PFSK-1 (cell line): ENCODE measurements around the gene NEK11.

Experiments
- FOXP2 ChIP-seq: optimal IDR thresholded peaks from 2 replicates; pipeline ENCODE3; 2011; ENCODE audit warnings: borderline replicate concordance, control low read depth, inconsistent platforms; ENCODE audit not compliant: insufficient read depth; ENCODE audit errors: extremely low read length, extremely low read depth
- POLR2AphosphoS5 ChIP-seq: IDR thresholded peaks from 2 replicates; pipeline ENCODE4 v1.6.1; 2012; ENCODE audit warnings: low read depth, mild to moderate bottlenecking, control low read depth, low read length, moderate library complexity
- SIN3A ChIP-seq: IDR thresholded peaks from 2 replicates; pipeline ENCODE4 v1.6.1; 2012; ENCODE audit warnings: mild to moderate bottlenecking, low read length, moderate library complexity, borderline replicate concordance; ENCODE audit not compliant: insufficient read depth
- TAF1 ChIP-seq: IDR thresholded peaks from 2 replicates; pipeline ENCODE4 v1.6.1; 2012; ENCODE audit warnings: low read length, control low read depth, borderline replicate concordance; ENCODE audit not compliant: insufficient read depth
- TF ChIP-seq, protein P1 (sequence below), 2 experiments: IDR thresholded peaks; 2 replicates each; pipeline versions ENCODE4 v1.6.1 to v1.8.0; 2011 to 2012; ENCODE audit warnings: low read depth in 2 of 2, low read length in 2 of 2, control low read depth in 1 of 2, inconsistent platforms in 1 of 2, mild to moderate bottlenecking in 1 of 2, moderate library complexity in 1 of 2; ENCODE audit not compliant: insufficient read depth in 1 of 2

NEK11 gene

DNA sequence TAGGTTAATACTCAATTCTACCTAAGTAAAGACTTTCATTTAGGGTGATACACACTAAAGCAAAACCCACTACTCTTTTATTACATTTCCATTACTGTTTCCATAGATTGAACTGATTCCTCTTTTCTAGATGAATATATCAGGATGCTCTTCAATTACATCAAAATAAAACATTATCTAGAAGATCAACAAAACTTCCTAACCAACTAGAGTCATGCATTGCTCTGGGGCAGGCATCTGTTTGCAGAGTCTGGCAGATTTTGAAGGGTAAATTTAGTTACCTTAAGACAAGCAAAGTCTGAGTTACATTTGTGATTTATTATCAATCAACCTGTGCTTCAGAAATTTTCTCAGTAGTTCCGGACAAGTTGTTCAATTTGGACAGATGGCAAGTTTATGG, 117.1 kb downstream of the NEK11 start:
- TF ChIP-seq, protein P1, sequence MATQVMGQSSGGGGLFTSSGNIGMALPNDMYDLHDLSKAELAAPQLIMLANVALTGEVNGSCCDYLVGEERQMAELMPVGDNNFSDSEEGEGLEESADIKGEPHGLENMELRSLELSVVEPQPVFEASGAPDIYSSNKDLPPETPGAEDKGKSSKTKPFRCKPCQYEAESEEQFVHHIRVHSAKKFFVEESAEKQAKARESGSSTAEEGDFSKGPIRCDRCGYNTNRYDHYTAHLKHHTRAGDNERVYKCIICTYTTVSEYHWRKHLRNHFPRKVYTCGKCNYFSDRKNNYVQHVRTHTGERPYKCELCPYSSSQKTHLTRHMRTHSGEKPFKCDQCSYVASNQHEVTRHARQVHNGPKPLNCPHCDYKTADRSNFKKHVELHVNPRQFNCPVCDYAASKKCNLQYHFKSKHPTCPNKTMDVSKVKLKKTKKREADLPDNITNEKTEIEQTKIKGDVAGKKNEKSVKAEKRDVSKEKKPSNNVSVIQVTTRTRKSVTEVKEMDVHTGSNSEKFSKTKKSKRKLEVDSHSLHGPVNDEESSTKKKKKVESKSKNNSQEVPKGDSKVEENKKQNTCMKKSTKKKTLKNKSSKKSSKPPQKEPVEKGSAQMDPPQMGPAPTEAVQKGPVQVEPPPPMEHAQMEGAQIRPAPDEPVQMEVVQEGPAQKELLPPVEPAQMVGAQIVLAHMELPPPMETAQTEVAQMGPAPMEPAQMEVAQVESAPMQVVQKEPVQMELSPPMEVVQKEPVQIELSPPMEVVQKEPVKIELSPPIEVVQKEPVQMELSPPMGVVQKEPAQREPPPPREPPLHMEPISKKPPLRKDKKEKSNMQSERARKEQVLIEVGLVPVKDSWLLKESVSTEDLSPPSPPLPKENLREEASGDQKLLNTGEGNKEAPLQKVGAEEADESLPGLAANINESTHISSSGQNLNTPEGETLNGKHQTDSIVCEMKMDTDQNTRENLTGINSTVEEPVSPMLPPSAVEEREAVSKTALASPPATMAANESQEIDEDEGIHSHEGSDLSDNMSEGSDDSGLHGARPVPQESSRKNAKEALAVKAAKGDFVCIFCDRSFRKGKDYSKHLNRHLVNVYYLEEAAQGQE (IDR thresholded peaks at IDR 0.05; ENCODE audit: insufficient read depth in 1 of 2, low read depth in 2 of 2, low read length in 2 of 2), result no peak
- TF ChIP-seq SIN3A, result no peak
- TF ChIP-seq POLR2AphosphoS5, result no peak
- TF ChIP-seq TAF1, result no peak
- no peak for TF ChIP-seq FOXP2

DNA sequence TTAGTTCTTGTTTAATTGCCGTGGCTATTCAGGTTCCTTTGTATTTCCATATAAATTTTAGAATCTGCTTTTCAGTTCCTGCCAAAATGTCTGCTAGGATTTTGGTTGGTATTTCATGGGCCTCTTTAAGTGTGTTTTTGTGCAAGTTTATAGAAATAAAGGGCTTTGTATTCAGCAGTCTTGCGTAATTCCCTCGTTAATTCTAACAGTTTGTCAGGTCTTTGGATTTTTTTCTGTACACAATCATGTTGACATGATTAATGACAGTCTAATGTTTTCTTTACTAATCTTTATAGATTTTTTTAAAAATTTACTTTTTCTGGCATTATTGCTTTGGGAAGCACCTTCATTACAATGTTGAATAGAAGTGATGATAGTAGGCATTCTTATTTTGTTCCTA, 120.9 kb downstream of the NEK11 start:
- no peak for TF ChIP-seq TAF1
- TF ChIP-seq SIN3A, result no peak
- no peak for TF ChIP-seq POLR2AphosphoS5
- TF ChIP-seq, protein P1 (IDR thresholded peaks at IDR 0.05; ENCODE audit: insufficient read depth in 1 of 2, low read depth in 2 of 2, low read length in 2 of 2), result no peak
- TF ChIP-seq FOXP2, result no peak

DNA sequence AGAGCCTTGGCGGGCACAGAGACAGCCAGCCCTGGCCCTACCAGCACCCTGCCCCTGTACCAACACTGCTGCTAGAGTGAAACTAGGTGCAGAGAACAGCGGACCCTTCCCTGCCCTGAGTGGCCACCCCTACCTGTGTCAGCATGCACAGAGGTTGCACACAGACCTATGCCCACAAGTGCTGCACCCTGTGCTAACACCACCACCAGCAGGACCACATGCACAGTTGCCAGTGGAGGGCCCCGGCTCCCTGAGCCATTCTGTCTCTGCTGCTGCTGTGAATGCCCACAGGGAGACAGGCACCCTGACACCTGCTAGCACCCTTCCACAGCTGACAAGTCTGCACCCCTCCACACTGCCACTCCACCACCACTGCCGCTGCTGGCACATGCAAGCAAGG, 131.8 kb downstream of the NEK11 start:
- TF ChIP-seq FOXP2 (no peak), POLR2AphosphoS5 (no peak), TAF1 (no peak), SIN3A (no peak)
- TF ChIP-seq, protein P1 (IDR thresholded peaks at IDR 0.05; ENCODE audit: insufficient read depth in 1 of 2, low read depth in 2 of 2, low read length in 2 of 2), result no peak

DNA sequence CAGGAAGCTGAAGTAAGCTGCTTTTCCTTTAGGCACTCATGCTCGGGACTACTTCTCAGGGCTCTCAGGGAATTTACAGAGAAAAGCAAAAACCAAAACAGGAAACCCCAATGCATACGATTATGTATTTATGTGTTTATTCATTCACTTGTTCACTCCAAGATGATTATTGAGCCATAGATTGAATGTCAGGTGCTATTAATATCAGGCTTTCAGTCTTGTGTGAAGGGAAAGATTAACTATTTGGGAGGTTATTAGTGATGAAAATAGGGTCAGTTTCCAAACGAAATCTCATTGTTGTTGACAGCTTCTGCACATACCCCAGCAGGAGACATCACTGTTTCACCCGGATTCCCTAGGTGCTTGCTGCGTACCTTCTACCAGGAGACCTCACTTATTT, 135.8 kb downstream of the NEK11 start:
- TF ChIP-seq, protein P1 (IDR thresholded peaks at IDR 0.05; ENCODE audit: insufficient read depth in 1 of 2, low read depth in 2 of 2, low read length in 2 of 2), result no peak

DNA sequence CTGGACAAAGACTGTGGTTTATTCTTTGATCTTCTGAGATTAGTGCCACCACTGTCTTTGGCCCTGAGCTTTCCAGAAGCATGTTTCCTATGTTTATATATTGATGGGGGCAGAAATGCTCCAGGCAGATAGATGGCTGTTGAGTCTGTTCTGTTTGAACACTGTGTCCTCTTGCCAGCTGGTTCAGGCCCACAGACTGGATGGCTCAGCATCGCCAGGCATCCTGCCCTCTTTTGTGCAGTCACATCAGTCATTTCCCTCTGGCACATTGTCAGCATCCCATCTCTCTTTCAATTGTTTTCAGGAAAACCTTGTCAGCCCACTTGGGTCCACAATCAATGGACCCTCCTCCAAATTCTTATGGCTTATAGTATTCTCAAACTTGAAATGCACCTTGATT, 141.2 kb downstream of the NEK11 start:
- no peak for TF ChIP-seq POLR2AphosphoS5
- TF ChIP-seq TAF1, result no peak
- no peak for TF ChIP-seq SIN3A
- no peak for TF ChIP-seq FOXP2
- TF ChIP-seq, protein P1 (IDR thresholded peaks at IDR 0.05; ENCODE audit: insufficient read depth in 1 of 2, low read depth in 2 of 2, low read length in 2 of 2), result no peak
